CD4-positive, alpha-beta T cell treated with Interleukin-12 subunit alpha and Interleukin-12 subunit beta, for 1 hour (primary cell): ENCODE measurements around the gene DPM3.
"Not testable (repeated sequence)": the region's sequence is repeated elsewhere in the genome, so short reads cannot be mapped to it uniquely, and the experiment has no call there.

Source experiments
- DNase-seq: peaks from one replicate; pipeline ENCODE4 v3.0.0-alpha.2; 2020

DPM3 gene

GRCh38 chr1:155174324-155175280, 34.3 kb upstream of the DPM3 start:
- peak; percentile 76 for DNase-seq

- DNase-seq: peak; percentile 78
Observed at GRCh38 chr1:155173478-155174323, 33.4 kb upstream of the DPM3 start, which contains the start of gene TRIM46. TRIM46 (plus strand) TSS chr1:155173849; CDS start chr1:155173967, 118 bp downstream.

GRCh38 chr1:155172732-155173477, 32.6 kb upstream of the DPM3 start, which contains the start of gene KRTCAP2:
KRTCAP2 (minus strand) TSS chr1:155173304; CDS start chr1:155173224, 80 bp downstream.
- peak; percentile 96 for DNase-seq

GRCh38 chr1:155171836-155172731, 31.8 kb upstream of the DPM3 start:
- no peak for DNase-seq

- DNase-seq: no peak
Observed at GRCh38 chr1:155170806-155171205, 30.5 kb upstream of the DPM3 start.

GRCh38 chr1:155170101-155170785, 29.9 kb upstream of the DPM3 start:
- no peak for DNase-seq

- no peak for DNase-seq
Observed at GRCh38 chr1:155169541-155169940, 29.2 kb upstream of the DPM3 start.

GRCh38 chr1:155168456-155169210, 28.3 kb upstream of the DPM3 start:
- DNase-seq: no peak

- not testable (repeated sequence) for DNase-seq
Observed at GRCh38 chr1:155168105-155168445, 27.7 kb upstream of the DPM3 start.

- peak; percentile 86 for DNase-seq
Observed at GRCh38 chr1:155167166-155168104, 27.1 kb upstream of the DPM3 start.

- no peak for DNase-seq
Observed at GRCh38 chr1:155166471-155167165, 26.3 kb upstream of the DPM3 start.

GRCh38 chr1:155166051-155166470, 25.7 kb upstream of the DPM3 start:
- no peak for DNase-seq

- DNase-seq: not testable (repeated sequence)
Observed at GRCh38 chr1:155164625-155165024, 24.3 kb upstream of the DPM3 start.

- DNase-seq: not testable (repeated sequence)
Observed at GRCh38 chr1:155163785-155164184, 23.5 kb upstream of the DPM3 start.

GRCh38 chr1:155162631-155163030, 22.3 kb upstream of the DPM3 start:
- DNase-seq: not testable (repeated sequence)

GRCh38 chr1:155160128-155160527, 19.8 kb upstream of the DPM3 start:
- DNase-seq: no peak

GRCh38 chr1:155158991-155159390, 18.7 kb upstream of the DPM3 start:
- DNase-seq: no peak

GRCh38 chr1:155155996-155156643, 15.8 kb upstream of the DPM3 start:
- not testable (repeated sequence) for DNase-seq
